ENCODE measurements around the gene PANK1.

The PANK1 gene

GRCh38 chr10:89576696-89577095 lies 68.3 kb downstream of the PANK1 start:
- FAIRE-seq (no peak), DNase-seq (ENCODE audit: insufficient read length, low spot score) (no peak)
- TF ChIP-seq CTCF (IDR thresholded peaks at IDR 0.05; ENCODE audit: insufficient read depth, missing control alignments): no peak

GRCh38 chr10:89576022-89576421 lies 69.0 kb downstream of the PANK1 start:
- no peak for FAIRE-seq
- no peak for TF ChIP-seq CTCF (IDR thresholded peaks at IDR 0.05; ENCODE audit: insufficient read depth, missing control alignments)
- DNase-seq (ENCODE audit: insufficient read length, low spot score): no peak

GRCh38 chr10:89575031-89575430 lies 70.0 kb downstream of the PANK1 start:
- DNase-seq (ENCODE audit: insufficient read length, low spot score) (no peak), FAIRE-seq (no peak)
- TF ChIP-seq CTCF (IDR thresholded peaks at IDR 0.05; ENCODE audit: insufficient read depth, missing control alignments): no peak

GRCh38 chr10:89574368-89574767 lies 70.7 kb downstream of the PANK1 start:
- FAIRE-seq (no peak), DNase-seq (ENCODE audit: insufficient read length, low spot score) (no peak)
- no peak for TF ChIP-seq CTCF (IDR thresholded peaks at IDR 0.05; ENCODE audit: insufficient read depth, missing control alignments)

- no peak for TF ChIP-seq CTCF (IDR thresholded peaks at IDR 0.05; ENCODE audit: insufficient read depth, missing control alignments)
- peak; percentile 60 for FAIRE-seq
- no peak for DNase-seq (ENCODE audit: insufficient read length, low spot score)
Measured at GRCh38 chr10:89567576-89568245, 77.3 kb downstream of the PANK1 start.

- no peak for TF ChIP-seq CTCF (IDR thresholded peaks at IDR 0.05; ENCODE audit: insufficient read depth, missing control alignments)
- no peak for DNase-seq (ENCODE audit: insufficient read length, low spot score)
- FAIRE-seq: no peak
Measured at GRCh38 chr10:89566992-89567391, 78.0 kb downstream of the PANK1 start.

GRCh38 chr10:89566095-89566950 lies 78.7 kb downstream of the PANK1 start:
- no peak for DNase-seq (ENCODE audit: insufficient read length, low spot score)
- FAIRE-seq: peak; percentile 88

More at GRCh38 chr10:89566095-89566950, 78.7 kb downstream of the PANK1 start:
- no peak for TF ChIP-seq CTCF (IDR thresholded peaks at IDR 0.05; ENCODE audit: insufficient read depth, missing control alignments)

Data from D721Med (cell line).